Activated T-cell treated with anti-CD3 and anti-CD28 coated beads for 4 hours (primary cell): Measurements from ENCODE around the gene KCNA4.
"Not testable (repeated sequence)": the region's sequence is repeated elsewhere in the genome, so short reads cannot be mapped to it uniquely, and the experiment has no call there.

Experiments
- DNase-seq: peaks from one replicate; pipeline ENCODE4 v3.0.0-alpha.2; 2020

The KCNA4 gene

DNA sequence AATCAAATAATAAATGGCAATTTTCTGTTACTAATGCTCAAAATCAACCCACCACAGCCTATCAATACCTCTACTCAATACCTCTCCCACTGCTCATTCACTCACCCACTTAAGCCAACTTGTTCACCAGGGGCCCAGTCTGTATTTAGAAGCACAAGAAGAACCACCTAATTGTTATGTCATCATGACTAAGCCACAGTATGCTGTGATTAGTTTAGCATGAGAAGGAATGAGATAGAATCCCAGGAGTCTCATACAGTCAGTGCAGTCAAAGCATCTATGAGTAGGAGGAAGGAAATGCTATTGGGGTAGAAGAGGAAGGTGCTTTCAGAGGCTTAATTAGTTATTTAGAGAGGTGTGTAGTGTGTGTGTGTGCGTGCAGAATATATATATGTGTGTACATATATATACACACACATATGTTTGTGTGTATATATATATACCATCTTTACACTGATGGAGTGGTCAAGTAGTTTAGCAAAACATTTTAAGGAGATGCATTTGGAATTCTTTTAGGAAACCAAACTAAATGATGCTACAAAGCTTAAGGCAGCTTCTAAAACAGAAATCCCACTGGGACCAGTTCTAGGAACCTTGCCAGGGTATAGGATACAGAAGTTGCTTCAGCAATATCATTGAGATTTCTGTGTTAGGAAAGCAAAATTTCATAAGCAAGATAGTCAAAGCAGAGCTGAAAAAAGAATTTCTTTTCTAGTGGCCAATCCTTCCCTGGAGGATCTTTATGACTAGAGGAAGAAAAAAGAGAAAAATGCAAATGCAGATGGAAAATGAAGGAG lies 27.5 kb downstream of the KCNA4 start:
- DNase-seq = no peak

DNA sequence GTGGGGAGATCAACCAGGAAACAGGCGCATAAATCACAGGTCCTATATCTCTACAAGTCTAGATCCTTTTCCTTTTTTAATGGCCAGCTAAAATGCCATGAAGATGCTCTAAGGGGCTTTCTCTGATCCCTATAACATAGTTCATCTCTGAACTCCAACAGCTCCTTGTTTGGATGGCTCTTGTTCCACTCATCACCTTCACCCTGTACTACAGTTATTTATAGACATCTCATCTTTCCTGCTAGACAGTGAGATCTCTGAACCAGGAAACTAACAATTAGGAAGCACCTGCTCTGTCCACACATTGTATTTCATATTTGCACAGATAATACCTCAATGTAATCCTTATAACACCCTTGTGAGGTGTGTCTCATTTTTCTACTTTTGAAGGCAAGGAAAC lies 31.6 kb downstream of the KCNA4 start:
- no peak for DNase-seq

DNA sequence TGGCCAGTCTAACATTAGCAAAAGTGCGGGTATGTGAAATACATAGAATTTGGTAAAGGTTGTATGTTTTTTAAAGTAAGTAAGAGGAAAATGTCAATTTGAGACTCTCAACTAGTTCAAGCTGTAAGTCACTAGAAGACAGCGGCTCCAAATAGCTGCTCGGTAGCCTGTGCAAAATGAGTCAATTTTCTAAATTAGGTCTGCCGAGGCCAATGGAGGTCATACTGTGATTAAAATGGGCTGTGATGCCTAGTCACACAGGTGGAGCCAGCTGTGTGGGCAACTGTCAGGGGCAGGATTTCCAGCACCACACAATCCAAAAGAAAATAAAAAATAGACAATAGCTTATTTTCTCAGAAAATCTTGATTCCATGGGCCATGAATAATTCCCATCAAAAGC lies 32.3 kb downstream of the KCNA4 start:
- DNase-seq = no peak

GRCh38 chr11:29978549-29978948 lies 38.3 kb downstream of the KCNA4 start:
- no peak for DNase-seq

GRCh38 chr11:29975580-29975979 lies 41.2 kb downstream of the KCNA4 start:
- DNase-seq = not testable (repeated sequence)

GRCh38 chr11:29963796-29964195 lies 53.0 kb downstream of the KCNA4 start:
- no peak for DNase-seq

- DNase-seq = no peak
Measured at GRCh38 chr11:29963036-29963435, 53.8 kb downstream of the KCNA4 start.

GRCh38 chr11:29962243-29962642 lies 54.6 kb downstream of the KCNA4 start:
- DNase-seq = no peak
